A549 (cell line): ENCODE data around the gene DMAC2. TPM values are rescaled to one million over a fixed set of nuclear protein-coding genes. Genes with fewer than 3 reads are reported as not detected.
"Not testable (repeated sequence)": the region's sequence is repeated elsewhere in the genome, so short reads cannot be mapped to it uniquely, and the experiment has no call there.

Experiments used
- ATAC-seq, 2 experiments: fragments of 200-7000 bp in 1 of 2; fragments of >200 bp in 1 of 2; cut with Nextera tagmentation in 1 of 2; cut with Tn5 transposase in 1 of 2; 3 replicates each; pipeline versions ENCODE4 v1.8.0 to v1.9.1; 2018 to 2020; ENCODE audit warnings: mild to moderate bottlenecking in 1 of 2, moderate library complexity in 1 of 2
- CTCF ChIA-PET: fragments of 300-600 bp; sonication (Branson Sonifier 250); formaldehyde crosslinking; extraction: SDS; loops from one replicate; lab custom pipeline; 2021; ENCODE audit warnings: antibody characterized with exemption, inconsistent platforms; lab: Yijun Ruan, JAX
- POLR2A ChIA-PET: fragments of 350-600 bp; formaldehyde crosslinking; extraction: SDS; loops from one replicate; lab custom pipeline; 2021; ENCODE audit warnings: antibody characterized with exemption, inconsistent platforms; lab: Yijun Ruan, JAX
- DNase-seq, 2 experiments: peaks; one replicate each; pipeline versions ENCODE4 v3.0.0 to v3.0.0-alpha.2; 2011 to 2016; ENCODE audit warnings: low read depth in 1 of 2, low spot score in 1 of 2
- FAIRE-seq: peaks from 2 replicates; lab custom pipeline; 2011; peaks lifted over from hg19 to GRCh38; lab: Jason Lieb, UNC
- H3K27ac ChIP-seq, 2 experiments: fragments of >200 bp; sonication (Bioruptor Twin); formaldehyde crosslinking; 3 replicates each; pipeline ENCODE4 v1.5.1; 2016 to 2017
- H3K4me1 ChIP-seq: fragments of >200 bp; sonication (Bioruptor Twin); formaldehyde crosslinking; 3 replicates; pipeline ENCODE4 v1.6.1; 2016
- H3K4me2 ChIP-seq: fragments of >200 bp; sonication (Bioruptor Twin); formaldehyde crosslinking; 3 replicates; pipeline ENCODE4 v1.6.1; 2016
- H3K4me3 ChIP-seq: fragments of >200 bp; sonication (Bioruptor Twin); formaldehyde crosslinking; 3 replicates; pipeline ENCODE4 v1.5.1; 2016
- H3K9me3 ChIP-seq: fragments of >200 bp; sonication (Bioruptor Twin); formaldehyde crosslinking; 3 replicates; pipeline ENCODE4 v1.6.1; 2016
- ATOH8 ChIP-seq: fragments of 250-450 bp; sonication (Bioruptor Pico); IDR thresholded peaks from 2 replicates; pipeline ENCODE4 v1.5.0; 2020; ENCODE audit warnings: low read depth, mild to moderate bottlenecking, moderate library complexity
- CEBPB ChIP-seq, 2 experiments: fragments of >200 bp in 1 of 2; sonication (Bioruptor Twin) in 1 of 2; formaldehyde crosslinking in 1 of 2; IDR thresholded peaks; 2 replicates each; pipeline ENCODE4 v1.6.1; 2012 to 2016
- E2F6 ChIP-seq: IDR thresholded peaks from 2 replicates; pipeline ENCODE4 v1.6.1; 2012; ENCODE audit warnings: low read depth, borderline replicate concordance
- ELK1 ChIP-seq: fragments of 150-350 bp; IDR thresholded peaks from 2 replicates; pipeline ENCODE4 v1.6.1; 2014; ENCODE audit warnings: low read depth, mild to moderate bottlenecking, low read length
- FOSB ChIP-seq: fragments of 250-450 bp; sonication (Bioruptor Pico); IDR thresholded peaks from 2 replicates; pipeline ENCODE4 v1.5.0; 2020; ENCODE audit warnings: mild to moderate bottlenecking, moderate library complexity
- FOSL2 ChIP-seq, 2 experiments: fragments of 450-650 bp in 1 of 2; fragments of >200 bp in 1 of 2; sonication (Bioruptor Twin) in 1 of 2; formaldehyde crosslinking; IDR thresholded peaks; 2 replicates each; pipeline versions ENCODE4 v1.5.0 to v1.6.1; 2016 to 2020; ENCODE audit warnings: mild to moderate bottlenecking in 1 of 2, moderate library complexity in 1 of 2
- FOXS1 ChIP-seq: fragments of 250-450 bp; sonication (Bioruptor Pico); IDR thresholded peaks from 2 replicates; pipeline ENCODE4 v1.5.0; 2020; ENCODE audit warnings: mild to moderate bottlenecking, moderate library complexity
- GATA3 ChIP-seq: IDR thresholded peaks from 2 replicates; pipeline ENCODE4 v1.6.1; 2012; ENCODE audit warnings: borderline replicate concordance
- HEYL ChIP-seq: fragments of 250-450 bp; sonication (Bioruptor Pico); IDR thresholded peaks from 2 replicates; pipeline ENCODE4 v1.8.0; 2021; ENCODE audit warnings: mild to moderate bottlenecking, moderate library complexity
- HOXA7 ChIP-seq: fragments of 250-450 bp; sonication (Bioruptor Pico); IDR thresholded peaks from 2 replicates; pipeline ENCODE4 v1.5.0; 2020; ENCODE audit warnings: mild to moderate bottlenecking, moderate library complexity
- JUN ChIP-seq, 2 experiments: fragments of >200 bp; sonication (Bioruptor Twin); formaldehyde crosslinking; IDR thresholded peaks; 2 replicates in 1 of 2; 3 replicates in 1 of 2; pipeline ENCODE4 v1.6.1; 2016 to 2017
- KDM5A ChIP-seq: fragments of 200-600 bp; sonication (generic); IDR thresholded peaks from 2 replicates; pipeline ENCODE4 v1.6.1; 2016; ENCODE audit warnings: antibody characterized with exemption, mild to moderate bottlenecking
- MAFK ChIP-seq: fragments of 450-650 bp; IDR thresholded peaks from 2 replicates; pipeline ENCODE4 v1.6.1; 2014; ENCODE audit not compliant: partially characterized antibody
- MYC ChIP-seq: IDR thresholded peaks from 2 replicates; pipeline ENCODE4 v1.6.1; 2012; ENCODE audit warnings: mild to moderate bottlenecking, inconsistent platforms, low read length, improper control_type of control experiment, borderline replicate concordance
- NPAS2 ChIP-seq: fragments of 250-450 bp; sonication (Bioruptor Pico); IDR thresholded peaks from 2 replicates; pipeline ENCODE4 v1.8.0; 2022; ENCODE audit warnings: mild to moderate bottlenecking, moderate library complexity, borderline replicate concordance
- POLR2AphosphoS2 ChIP-seq: conservative IDR thresholded peaks from 2 replicates; pipeline ENCODE4 v1.6.1; 2012; ENCODE audit warnings: low read length, improper control_type of control experiment, inconsistent platforms
- RAD21 ChIP-seq, 2 experiments: fragments of >200 bp in 1 of 2; sonication (Bioruptor Twin) in 1 of 2; formaldehyde crosslinking in 1 of 2; IDR thresholded peaks in 1 of 2; conservative IDR thresholded peaks in 1 of 2; 2 replicates in 1 of 2; 3 replicates in 1 of 2; pipeline ENCODE4 v1.6.1; 2012 to 2018; ENCODE audit warnings: inconsistent platforms in 1 of 2
- REST ChIP-seq: fragments of 200-600 bp; sonication (generic); IDR thresholded peaks from 2 replicates; pipeline ENCODE4 v1.6.1; 2016; ENCODE audit warnings: antibody characterized with exemption, mild to moderate bottlenecking, moderate library complexity
- RFX5 ChIP-seq: fragments of 450-650 bp; IDR thresholded peaks from 2 replicates; pipeline ENCODE4 v1.7.1; 2014; ENCODE audit warnings: antibody characterized with exemption, mild to moderate bottlenecking, moderate library complexity
- TFCP2L1 ChIP-seq: fragments of 250-450 bp; sonication (Bioruptor Pico); IDR thresholded peaks from 2 replicates; pipeline ENCODE4 v1.5.0; 2021; ENCODE audit warnings: mild to moderate bottlenecking
- ZNF302 ChIP-seq: fragments of 250-450 bp; sonication (Bioruptor Pico); IDR thresholded peaks from 2 replicates; pipeline ENCODE4 v1.9.0; 2021; ENCODE audit warnings: inconsistent platforms, mild to moderate bottlenecking, moderate library complexity
- WGBS: methylation state at CpG from one replicate; pipeline ENCODE4 v1.1.6; 2017; ENCODE audit errors: missing lambda C conversion rate; 5-methylcytosine and 5-hydroxymethylcytosine counted together
- polyA plus RNA-seq, 4 experiments: library from polyadenylated mRNA; depleted of rRNA in 3 of 4; stranded (reverse); fragments of >200 nt; fragmentation: RNase III in 1 of 4; extraction: RNeasy Plus Mini Kit Qiagen cat#74134 plus additional on column Dnase treatment in 1 of 4; gene quantifications; 2 replicates in 3 of 4; 3 replicates in 1 of 4; pipeline ENCODE4 v1.2.3, GENCODE V29; 2011 to 2017
- TF ChIP-seq, protein P1 (sequence below): fragments of >200 bp; sonication (Bioruptor Twin); formaldehyde crosslinking; IDR thresholded peaks from 2 replicates; pipeline ENCODE4 v1.6.1; 2016

DMAC2 gene
- polyA plus RNA-seq, 2 of the 4 experiments (the other 2 are of a cell fraction) = 132 to 155 TPM

DNA sequence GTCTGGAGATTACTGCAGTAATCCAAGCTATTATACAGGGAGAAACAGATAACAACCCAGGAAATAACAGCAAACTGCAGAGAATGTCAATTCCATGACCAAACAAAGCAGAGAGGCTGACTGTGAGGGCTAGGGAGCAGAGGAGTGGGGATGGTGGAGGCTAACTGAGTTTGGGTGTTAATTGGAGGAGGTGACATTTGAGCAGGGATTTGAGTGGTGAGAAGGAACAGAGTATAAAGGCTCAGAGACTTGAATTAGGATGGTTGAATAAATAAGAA lies 3.1 kb downstream of the DMAC2 start:
- Histone ChIP-seq H3K4me1 (peaks cover 13% of the 10 kb centered on the region; the same call in 2 of the 3 replicates), H3K4me2 (no peak overlapping the region), H3K9me3 (no peaks in the 10 kb centered on the region), H3K4me3 (no peak overlapping the region), H3K27ac (no peak overlapping the region)
- ChIA-PET CTCF (interaction anchor here (0.9 to 7.3 kb wide), 15 partner anchors 13 to 399 kb away, joined by 3 to 158 read pairs (median 5); partner anchors contain the start of gene TGFB1), POLR2A (no interaction called here)
- no peak for ATAC-seq
- no peak for DNase-seq
- TF ChIP-seq ATOH8 (CRISPR knock-in tag) = no peak
- no peak for TF ChIP-seq ELK1
- no peak for TF ChIP-seq CEBPB (IDR thresholded peaks at IDR 0.05)
- no peak for FAIRE-seq

GRCh38 chr19:41435936-41436673 lies 3.6 kb downstream of the DMAC2 start:
- Histone ChIP-seq H3K9me3 (no peaks in the 10 kb centered on the region), H3K4me1 (peaks cover 13% of the 10 kb centered on the region; the same call in 2 of the 3 replicates), H3K4me3 (no peak overlapping the region), H3K27ac (no peak overlapping the region), H3K4me2 (no peak overlapping the region)
- CTCF ChIA-PET = interaction anchor here (0.6 to 7.3 kb wide), 19 partner anchors 9 to 400 kb away, joined by 3 to 158 read pairs (median 5); partner anchors contain the start of genes B3GNT8 and TGFB1
- ATAC-seq (no peak), DNase-seq (no peak), FAIRE-seq (no peak)
- 93% methylated on average over 19 of the region's 19 CpGs for WGBS
- POLR2A ChIA-PET = no interaction called here
- TF ChIP-seq FOSL2 (IDR thresholded peaks at IDR 0.05) = no peak
- no peak for TF ChIP-seq FOSL2 (CRISPR knock-in tag; IDR thresholded peaks at IDR 0.05)
- no peak for TF ChIP-seq HOXA7 (CRISPR knock-in tag)
- TF ChIP-seq RAD21 (conservative IDR thresholded peaks at IDR 0.05 in 1 of 2, IDR thresholded peaks at IDR 0.05 in 1 of 2) = peak in 1 of 2 experiments; percentile 14; a peak in 1 of 5 replicates
- TF ChIP-seq GATA3 = no peak
- TF ChIP-seq FOSB (CRISPR knock-in tag) = no peak
- TF ChIP-seq KDM5A = no peak

- DNase-seq, FAIRE-seq, ATAC-seq, H3K27ac ChIP-seq, H3K9me3 ChIP-seq, H3K4me3 ChIP-seq, H3K4me2 ChIP-seq: not testable (repeated sequence)
- ChIA-PET POLR2A (interaction anchor here (0.6 kb wide), 1 partner anchor 171 kb away, joined by 4 read pairs; no protein-coding TSS in a partner anchor), CTCF (interaction anchor here (0.6 to 7.3 kb wide), 19 partner anchors 9 to 460 kb away, joined by 3 to 158 read pairs (median 5); partner anchors contain the start of genes B3GNT8 and TGFB1)
- WGBS = 93% methylated on average over 11 of the region's 11 CpGs
- H3K4me1 ChIP-seq = peaks cover 13% of the 10 kb centered on the region; the same call in 2 of the 3 replicates
These were observed 4.3 kb downstream of the DMAC2 start for GRCh38 chr19:41435376-41435775.

DNA sequence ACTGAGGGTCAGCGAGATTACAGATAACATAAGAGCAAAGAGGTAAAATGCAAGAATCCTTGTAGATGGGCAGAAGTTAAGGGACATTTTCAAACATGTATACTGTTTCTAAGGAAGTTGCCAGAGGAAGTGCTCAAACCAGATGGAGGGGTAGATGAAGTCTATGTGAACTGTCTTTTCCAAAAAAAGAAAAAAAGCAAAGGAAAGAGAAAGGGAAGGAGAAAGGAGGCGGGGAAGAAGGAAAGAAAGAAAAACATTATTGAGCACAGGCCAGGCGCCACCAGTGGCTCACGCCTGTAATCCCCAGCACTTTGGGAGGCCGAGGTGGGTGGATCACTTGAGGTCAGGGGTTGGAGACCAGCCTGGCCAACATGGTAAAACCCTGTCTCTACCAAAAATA lies 5.3 kb downstream of the DMAC2 start:
- no peaks in the 10 kb centered on the region for H3K9me3 ChIP-seq
- no peak overlapping the region for H3K27ac ChIP-seq
- H3K4me1 ChIP-seq = peaks cover 10% of the 10 kb centered on the region; the same call in 2 of the 3 replicates
- WGBS = 88% methylated on average over 5 of the region's 5 CpGs
- DNase-seq (no peak), FAIRE-seq (peak; percentile 54), ATAC-seq (no peak)
- ChIA-PET CTCF (interaction anchor here (0.6 to 7.3 kb wide), 8 partner anchors 10 to 129 kb away, joined by 3 to 158 read pairs (median 4); no protein-coding TSS in a partner anchor), POLR2A (no interaction called here)
- TF ChIP-seq MYC (no peak), NPAS2 (CRISPR knock-in tag) (no peak), JUN (IDR thresholded peaks at IDR 0.05) (no peak), TFCP2L1 (CRISPR knock-in tag) (no peak), RFX5 (no peak), MAFK (no peak), REST (no peak), HEYL (CRISPR knock-in tag) (no peak), ZNF302 (no peak), POLR2AphosphoS2 (no peak), FOXS1 (CRISPR knock-in tag) (no peak), E2F6 (no peak)
- TF ChIP-seq, protein P1, sequence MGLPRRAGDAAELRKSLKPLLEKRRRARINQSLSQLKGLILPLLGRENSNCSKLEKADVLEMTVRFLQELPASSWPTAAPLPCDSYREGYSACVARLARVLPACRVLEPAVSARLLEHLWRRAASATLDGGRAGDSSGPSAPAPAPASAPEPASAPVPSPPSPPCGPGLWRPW = no peak
- no peak overlapping the region for H3K4me2 ChIP-seq
- H3K4me3 ChIP-seq = no peak overlapping the region
